SK-N-SH treated with all-trans-retinoic acid at 6 μM for 48 hours (cell line): Measurements from ENCODE around the gene GRAMD2A.

ENCODE experiments used
- ARNTL ChIP-seq: fragments of 450-650 bp; formaldehyde crosslinking; IDR thresholded peaks from 2 replicates; pipeline ENCODE4 v1.5.0; 2020; ENCODE audit warnings: low read depth, mild to moderate bottlenecking, moderate library complexity, borderline replicate concordance
- CREB5 ChIP-seq: fragments of 250-450 bp; sonication (Bioruptor Pico); IDR thresholded peaks from 2 replicates; pipeline ENCODE4 v1.5.1; 2020; ENCODE audit warnings: low read depth, mild to moderate bottlenecking, moderate library complexity
- CSRNP3 ChIP-seq: fragments of 250-450 bp; sonication (Bioruptor Pico); IDR thresholded peaks from 2 replicates; pipeline ENCODE4 v1.5.1; 2021; ENCODE audit warnings: mild to moderate bottlenecking, moderate library complexity
- ESRRG ChIP-seq: fragments of 250-450 bp; sonication (Bioruptor Pico); IDR thresholded peaks from 2 replicates; pipeline ENCODE4 v1.6.1; 2021; ENCODE audit warnings: mild to moderate bottlenecking
- GLIS3 ChIP-seq: fragments of 250-450 bp; sonication (Bioruptor Pico); IDR thresholded peaks from 2 replicates; pipeline ENCODE4 v1.5.0; 2020; ENCODE audit warnings: mild to moderate bottlenecking, moderate library complexity
- ISL1 ChIP-seq: fragments of 250-450 bp; sonication (Bioruptor Pico); IDR thresholded peaks from 2 replicates; pipeline ENCODE4 v2.1.2; 2022; ENCODE audit warnings: mild to moderate bottlenecking, moderate library complexity
- PATZ1 ChIP-seq: fragments of 250-450 bp; sonication (Bioruptor Pico); IDR thresholded peaks from 2 replicates; pipeline ENCODE4 v1.8.0; 2020; ENCODE audit warnings: mild to moderate bottlenecking, moderate library complexity, borderline replicate concordance
- RARB ChIP-seq: fragments of 250-450 bp; sonication (Bioruptor Pico); IDR thresholded peaks from 2 replicates; pipeline ENCODE4 v1.8.0; 2021; ENCODE audit warnings: mild to moderate bottlenecking, moderate library complexity
- SNAI2 ChIP-seq: fragments of 250-450 bp; sonication (Bioruptor Pico); IDR thresholded peaks from 2 replicates; pipeline ENCODE4 v1.5.0; 2020; ENCODE audit warnings: mild to moderate bottlenecking, moderate library complexity
- ZFP30 ChIP-seq: fragments of 450-650 bp; formaldehyde crosslinking; IDR thresholded peaks from 2 replicates; pipeline ENCODE4 v1.5.0; 2022; ENCODE audit warnings: mild to moderate bottlenecking, moderate library complexity
- ZNF565 ChIP-seq: fragments of 450-650 bp; formaldehyde crosslinking; conservative IDR thresholded peaks from 2 replicates; pipeline ENCODE4 v1.5.0; 2020; ENCODE audit warnings: low read depth, mild to moderate bottlenecking, moderate library complexity

- TF ChIP-seq PATZ1 (CRISPR knock-in tag) (no peak), CSRNP3 (CRISPR knock-in tag) (no peak), ARNTL (CRISPR knock-in tag) (no peak), ZFP30 (CRISPR knock-in tag) (no peak), ISL1 (CRISPR knock-in tag) (no peak), CREB5 (CRISPR knock-in tag) (no peak), ZNF565 (CRISPR knock-in tag) (no peak), RARB (no peak), ESRRG (no peak), GLIS3 (no peak), SNAI2 (CRISPR knock-in tag) (no peak)
These were observed 1.6 kb upstream of the GRAMD2A start for GRCh38 chr15:72199205-72199515.
